RCC 7860 (cell line): Measurements from ENCODE around the gene RRN3.
A peak's percentile ranks its signal among the peaks of the same experiment; 100 is the strongest.
"Not testable (repeated sequence)": the region's sequence is repeated elsewhere in the genome, so short reads cannot be mapped to it uniquely, and the experiment has no call there.

Experiments used
- DNase-seq: peaks from one replicate; pipeline ENCODE4 v3.0.0-alpha.2; 2015; ENCODE audit warnings: low spot score
- FAIRE-seq: peaks from 2 replicates; lab custom pipeline; 2012; peaks lifted over from hg19 to GRCh38; lab: Jason Lieb, UNC

The RRN3 gene

GRCh38 chr16:15099366-15099909 is 5.4 kb upstream of the RRN3 start:
- not testable (repeated sequence) for DNase-seq, FAIRE-seq

- FAIRE-seq, DNase-seq: not testable (repeated sequence)
Measured at GRCh38 chr16:15096583-15096972, 2.5 kb upstream of the RRN3 start.

- not testable (repeated sequence) for DNase-seq, FAIRE-seq
Measured at GRCh38 chr16:15093571-15093954, 509 bp downstream of the RRN3 start.

- not testable (repeated sequence) for FAIRE-seq, DNase-seq
Measured at GRCh38 chr16:15090663-15091269, 3.3 kb downstream of the RRN3 start.

- DNase-seq, FAIRE-seq: not testable (repeated sequence)
Measured at GRCh38 chr16:15082788-15083187, 11.3 kb downstream of the RRN3 start.

- not testable (repeated sequence) for DNase-seq, FAIRE-seq
Measured at GRCh38 chr16:15080883-15081282, 13.2 kb downstream of the RRN3 start.

- not testable (repeated sequence) for FAIRE-seq, DNase-seq
Measured at GRCh38 chr16:15076161-15076560, 17.9 kb downstream of the RRN3 start.

GRCh38 chr16:15073101-15073500 is 21.0 kb downstream of the RRN3 start:
- FAIRE-seq (no peak), DNase-seq (no peak)

GRCh38 chr16:15071916-15072769 is 21.9 kb downstream of the RRN3 start:
- FAIRE-seq, result peak; percentile 71
- DNase-seq, result not testable (repeated sequence)

GRCh38 chr16:15071013-15071412 is 23.1 kb downstream of the RRN3 start:
- DNase-seq, FAIRE-seq: not testable (repeated sequence)

GRCh38 chr16:15066690-15067089 is 27.4 kb downstream of the RRN3 start:
- not testable (repeated sequence) for FAIRE-seq, DNase-seq

- not testable (repeated sequence) for FAIRE-seq
Measured at GRCh38 chr16:15065961-15066360, 28.1 kb downstream of the RRN3 start.

GRCh38 chr16:15062085-15062810 is 31.8 kb downstream of the RRN3 start:
- FAIRE-seq, DNase-seq: not testable (repeated sequence)

More at GRCh38 chr16:15065961-15066360, 28.1 kb downstream of the RRN3 start:
- not testable (repeated sequence) for DNase-seq

GRCh38 chr16:15059324-15059723 is 34.7 kb downstream of the RRN3 start:
- no peak for FAIRE-seq

GRCh38 chr16:15057681-15058417 is 36.2 kb downstream of the RRN3 start:
- DNase-seq, result no peak
- FAIRE-seq, result no peak

More at GRCh38 chr16:15059324-15059723, 34.7 kb downstream of the RRN3 start:
- no peak for DNase-seq

GRCh38 chr16:15055141-15056053 is 38.7 kb downstream of the RRN3 start:
- FAIRE-seq, result no peak
- no peak for DNase-seq

GRCh38 chr16:15054357-15055140 is 39.5 kb downstream of the RRN3 start:
- no peak for FAIRE-seq
- DNase-seq, result no peak

- FAIRE-seq (no peak), DNase-seq (no peak)
Measured at GRCh38 chr16:15053904-15054303, 40.2 kb downstream of the RRN3 start.
